NCI-H2081 treated with DMSO at 0.1 percent for 48 hours (cell line): Measurements from ENCODE around the gene ADGRD1.

Experiments
- DNase-seq: peaks from one replicate; lab custom pipeline; 2025; lab: John Stamatoyannopoulos, UW

Gene ADGRD1

DNA sequence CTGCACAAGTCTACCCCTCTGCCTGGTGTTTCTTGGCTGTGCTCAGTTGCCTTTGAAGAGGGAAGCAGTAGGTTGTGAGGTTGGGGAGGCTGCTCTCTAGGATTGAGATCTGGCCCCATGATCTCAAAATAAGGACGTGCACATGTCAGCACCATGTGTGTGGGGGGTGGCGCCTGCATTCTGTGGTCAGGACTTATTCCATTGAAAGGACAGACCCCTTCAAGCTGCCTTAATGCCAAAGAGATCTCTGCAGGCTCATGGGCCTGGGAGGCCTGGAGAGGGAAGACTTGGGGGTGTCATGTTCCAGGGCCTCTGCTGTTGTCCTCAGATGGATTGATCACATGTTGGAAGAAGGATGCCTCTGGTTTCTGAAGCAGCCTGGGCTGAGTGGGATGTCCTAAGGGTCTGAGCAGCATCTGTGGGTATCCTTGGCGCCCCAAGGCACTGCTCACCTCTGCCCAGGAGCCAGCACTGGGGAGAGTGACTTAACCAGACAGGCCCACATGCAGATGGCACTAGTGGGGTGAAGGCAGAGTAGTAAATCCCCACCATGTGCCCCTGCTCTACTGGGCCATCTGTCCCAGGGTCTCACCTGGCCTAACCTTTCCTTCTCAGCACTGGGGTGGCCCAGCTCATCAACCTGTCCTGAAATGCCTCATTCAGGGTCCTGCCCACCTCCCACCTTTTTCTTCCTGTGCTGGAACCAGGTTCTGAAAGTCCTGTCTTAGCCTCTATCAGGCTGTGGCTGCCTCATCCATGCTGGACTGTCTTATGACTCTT lies 118.9 kb downstream of the ADGRD1 start:
- no peak for DNase-seq

DNA sequence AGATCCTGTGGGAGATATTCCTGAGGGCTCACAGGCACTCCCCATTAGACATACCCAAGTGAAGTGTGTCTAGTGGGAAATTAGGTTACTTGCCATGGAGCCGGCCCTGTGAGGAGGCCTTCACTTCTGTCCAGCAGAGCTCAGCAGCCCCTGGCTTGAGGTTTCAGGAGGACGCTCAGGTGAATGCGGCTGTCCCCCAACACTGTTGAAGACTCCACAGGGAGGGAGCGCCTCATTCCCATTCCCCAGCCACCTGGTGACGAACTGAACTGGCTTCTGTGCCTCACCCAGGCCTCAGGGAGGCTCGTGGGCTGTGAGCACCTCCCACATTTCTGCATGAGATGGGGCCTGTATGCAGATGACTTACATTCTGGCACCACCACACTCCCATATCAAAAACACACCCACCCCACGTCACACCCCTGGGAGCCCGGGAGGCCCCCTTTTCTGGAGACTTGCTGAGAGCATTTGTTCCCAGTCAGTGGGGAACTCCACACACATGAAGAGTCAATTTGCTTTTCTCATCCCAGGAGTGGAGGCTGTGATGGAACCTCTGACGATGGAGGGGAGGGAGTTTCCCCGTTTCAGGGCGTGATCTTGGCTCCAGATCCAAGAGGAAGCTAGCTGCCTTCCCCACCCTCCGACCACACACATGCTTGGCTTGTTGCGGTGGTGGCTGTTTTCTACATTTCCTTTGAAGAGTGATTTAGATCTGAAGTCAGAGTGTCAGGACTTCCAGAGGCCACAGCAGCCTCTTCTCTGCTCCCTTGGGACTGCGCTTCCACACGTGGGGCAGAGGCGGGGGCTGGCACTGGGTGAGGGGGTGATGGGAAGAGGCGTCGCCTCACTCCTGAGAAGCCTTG lies 120.7 kb downstream of the ADGRD1 start:
- no peak for DNase-seq

DNA sequence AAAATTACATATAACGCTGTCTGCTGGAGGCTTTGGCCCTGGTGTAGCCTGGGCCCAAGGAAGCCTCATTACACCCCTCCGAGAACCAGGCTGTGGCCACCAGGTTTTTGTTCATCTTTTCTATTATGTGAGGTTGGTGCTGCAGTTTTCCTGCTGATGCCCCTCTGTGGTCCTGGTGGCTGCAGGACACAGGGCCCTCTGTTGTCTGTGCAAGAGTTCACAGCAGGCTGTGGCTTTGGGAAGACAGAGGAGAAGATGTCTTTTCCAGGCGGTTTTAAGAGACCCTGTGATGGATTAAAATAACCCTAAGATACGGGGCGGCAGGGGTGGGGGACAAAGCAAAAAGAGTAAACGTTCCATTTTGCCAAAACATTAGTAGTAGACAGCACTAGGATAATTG lies 121.5 kb downstream of the ADGRD1 start:
- DNase-seq, result no peak

DNA sequence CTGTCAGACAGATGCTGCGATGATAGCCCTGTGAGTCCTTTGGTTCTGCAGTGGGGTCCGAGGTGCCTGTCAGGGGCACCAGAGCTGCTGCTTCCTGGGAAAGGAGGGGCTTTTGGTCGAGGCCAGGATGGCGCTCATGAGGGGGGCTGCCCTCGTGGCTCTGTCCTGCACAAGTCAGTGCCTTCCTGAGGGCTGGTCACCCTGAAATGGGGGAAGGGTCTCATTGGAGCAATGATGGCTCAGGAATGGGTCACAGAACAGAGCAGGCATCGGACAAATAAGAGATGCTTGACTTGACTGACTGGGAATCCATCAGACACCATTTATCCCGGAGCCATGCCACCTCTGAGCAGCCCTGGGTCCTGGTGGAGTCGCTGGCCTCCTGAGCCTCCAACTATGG lies 121.9 kb downstream of the ADGRD1 start:
- no peak for DNase-seq

DNA sequence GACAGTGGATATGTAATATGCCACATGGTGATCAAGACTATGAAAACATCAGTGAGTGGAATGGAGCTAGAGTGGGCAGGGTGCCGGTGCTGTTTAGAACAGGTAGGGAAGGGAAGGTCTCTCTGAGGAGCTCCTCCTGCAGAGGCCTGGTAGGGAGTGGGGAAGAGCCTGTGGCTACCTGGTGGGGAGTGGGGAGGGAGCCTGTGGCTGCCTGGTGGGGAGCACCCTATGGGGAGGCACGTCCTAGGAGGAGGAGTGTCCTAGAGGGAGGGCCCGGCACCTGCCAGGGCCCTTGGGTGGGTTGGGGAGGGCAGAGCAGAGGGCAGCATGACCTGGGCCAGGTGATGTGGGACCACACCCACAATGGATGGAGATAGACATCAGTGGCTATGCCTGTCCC lies 122.6 kb downstream of the ADGRD1 start:
- DNase-seq, result no peak

DNA sequence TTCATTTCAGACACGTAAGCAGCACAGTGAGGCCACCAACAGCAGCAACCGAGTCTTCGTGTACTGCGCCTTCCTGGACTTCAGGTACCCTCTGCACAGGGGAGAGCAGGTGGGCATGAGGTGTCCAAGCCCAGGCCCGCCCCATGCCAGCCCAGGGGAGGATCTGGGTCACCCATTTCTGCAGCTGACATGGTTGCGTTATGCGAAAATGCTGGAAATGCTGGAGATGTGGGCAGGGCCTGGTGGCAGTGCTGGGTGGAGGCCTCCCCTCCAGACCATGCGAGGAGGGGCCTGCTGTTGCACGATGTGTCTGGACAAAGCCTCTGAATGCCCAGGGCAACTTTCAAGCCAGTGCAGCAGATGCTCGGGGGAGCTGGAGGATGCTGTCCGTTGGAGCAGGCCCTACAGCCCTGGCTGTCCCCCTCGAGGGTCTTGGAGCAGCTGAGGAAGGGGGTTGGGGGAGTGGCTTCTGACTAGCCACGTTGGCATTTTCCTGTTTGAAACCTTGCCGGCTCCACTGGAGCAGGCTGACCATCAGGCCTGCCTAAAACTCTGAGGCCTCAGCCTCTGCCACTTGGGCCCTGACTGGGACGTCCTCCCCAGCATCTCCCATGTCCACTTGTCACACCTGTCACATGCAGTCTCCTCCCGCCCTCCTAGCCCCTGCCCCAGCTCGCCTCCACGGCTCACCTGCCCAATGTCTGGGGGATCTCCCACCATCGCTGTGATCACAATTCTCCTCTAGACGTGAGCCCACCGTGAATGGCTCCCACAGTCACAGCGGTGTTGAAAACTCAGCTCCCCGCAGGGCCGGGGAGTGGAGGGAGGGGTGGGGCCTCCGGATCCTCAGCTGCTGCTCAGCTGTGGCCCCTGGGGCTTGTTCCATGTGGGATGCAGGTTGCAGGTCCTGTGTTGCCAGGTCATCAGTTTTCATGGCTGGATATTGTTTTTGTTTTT lies 123.4 kb downstream of the ADGRD1 start:
- DNase-seq, result no peak

DNA sequence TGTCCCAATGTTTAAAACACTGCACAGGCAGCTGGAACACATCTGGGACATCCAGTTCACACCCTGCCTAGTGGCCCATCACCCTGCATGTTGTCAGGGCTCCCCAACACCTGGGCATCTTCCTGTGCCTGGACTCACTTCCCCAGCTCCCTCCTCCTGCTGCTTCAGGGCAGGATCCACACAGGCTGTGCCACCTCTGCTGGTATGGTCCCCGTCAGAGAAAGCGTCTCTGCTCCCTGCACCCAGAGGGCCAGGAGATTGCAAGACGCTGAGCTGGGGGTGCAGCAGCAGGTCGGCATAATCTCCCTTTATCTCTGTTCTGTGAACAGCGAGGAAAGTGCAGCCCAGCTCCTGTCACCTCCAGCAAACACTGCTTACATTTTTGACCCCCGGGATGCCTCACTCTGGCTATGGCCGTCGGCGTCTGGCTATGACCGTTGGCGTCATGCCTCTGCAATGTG lies 124.3 kb downstream of the ADGRD1 start:
- no peak for DNase-seq

DNA sequence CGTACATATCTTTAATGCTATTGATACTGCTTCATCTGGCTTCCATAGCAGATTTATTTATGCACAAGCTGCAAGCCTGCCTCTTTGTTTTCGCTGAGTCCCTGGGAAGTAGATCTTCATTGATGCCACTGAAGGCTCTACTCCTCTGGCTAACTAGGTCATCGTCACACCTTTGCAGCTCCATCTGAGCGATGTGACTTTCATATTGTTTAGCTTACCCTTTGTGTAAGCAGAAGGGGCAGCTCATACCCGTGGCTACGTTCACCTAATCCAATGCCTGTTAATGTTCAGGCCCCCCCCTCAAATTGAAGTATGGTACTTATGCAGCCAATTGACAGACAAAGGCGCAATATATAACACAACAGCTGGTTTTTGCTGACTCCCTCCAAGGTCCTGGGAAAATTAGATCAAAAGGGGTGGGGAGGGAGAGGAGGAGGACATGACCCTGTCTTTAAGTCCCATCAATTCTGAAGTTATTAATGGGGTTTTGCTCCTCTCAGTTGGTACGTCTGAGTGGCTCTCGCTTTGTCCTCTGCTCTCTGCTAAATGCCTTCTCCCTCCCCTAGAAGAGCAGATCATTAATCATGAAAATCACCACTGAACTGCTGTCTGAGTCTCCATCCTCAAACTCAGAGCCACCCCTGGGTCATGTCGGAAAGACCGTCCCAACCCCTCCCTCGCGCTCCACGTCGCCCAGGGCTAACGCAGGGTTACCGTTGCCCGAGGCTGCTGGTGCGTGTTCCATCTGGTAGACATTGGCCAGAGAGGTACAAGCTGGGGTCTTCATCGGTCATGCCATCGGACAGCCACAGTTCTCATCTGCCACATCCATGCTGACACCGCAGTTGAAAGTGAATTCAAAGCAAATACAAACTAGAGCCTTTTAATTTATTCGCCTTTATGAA lies 128.8 kb downstream of the ADGRD1 start:
- no peak for DNase-seq

DNA sequence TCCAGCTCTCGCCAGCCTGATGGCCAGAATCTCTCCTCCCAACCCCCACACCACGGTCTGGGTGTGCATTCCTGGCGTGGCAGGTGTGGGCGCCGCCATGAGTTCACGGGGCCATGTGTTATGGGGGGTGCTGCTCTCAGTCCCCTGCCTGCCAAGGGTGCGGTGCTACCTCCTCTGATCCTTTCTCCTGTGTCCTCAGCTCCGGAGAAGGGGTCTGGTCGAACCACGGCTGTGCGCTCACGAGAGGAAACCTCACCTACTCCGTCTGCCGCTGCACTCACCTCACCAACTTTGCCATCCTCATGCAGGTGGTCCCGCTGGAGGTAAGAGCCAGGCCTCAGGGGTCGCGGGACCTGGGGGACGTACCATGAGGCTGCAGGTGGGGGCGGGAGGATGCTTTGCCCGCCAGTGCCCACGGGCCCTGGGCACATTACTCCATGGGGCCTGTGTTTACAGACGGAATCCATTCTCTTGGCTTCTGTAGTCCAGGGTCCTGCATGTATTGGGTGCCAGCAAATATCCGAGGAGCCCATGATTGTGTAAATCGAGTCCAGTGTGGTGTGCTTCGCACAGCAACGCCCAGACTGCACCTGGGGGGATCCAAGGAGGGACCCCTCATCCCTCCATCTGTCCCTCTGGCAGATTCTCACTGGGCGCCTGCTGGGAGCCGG lies 130.8 kb downstream of the ADGRD1 start:
- no peak for DNase-seq

DNA sequence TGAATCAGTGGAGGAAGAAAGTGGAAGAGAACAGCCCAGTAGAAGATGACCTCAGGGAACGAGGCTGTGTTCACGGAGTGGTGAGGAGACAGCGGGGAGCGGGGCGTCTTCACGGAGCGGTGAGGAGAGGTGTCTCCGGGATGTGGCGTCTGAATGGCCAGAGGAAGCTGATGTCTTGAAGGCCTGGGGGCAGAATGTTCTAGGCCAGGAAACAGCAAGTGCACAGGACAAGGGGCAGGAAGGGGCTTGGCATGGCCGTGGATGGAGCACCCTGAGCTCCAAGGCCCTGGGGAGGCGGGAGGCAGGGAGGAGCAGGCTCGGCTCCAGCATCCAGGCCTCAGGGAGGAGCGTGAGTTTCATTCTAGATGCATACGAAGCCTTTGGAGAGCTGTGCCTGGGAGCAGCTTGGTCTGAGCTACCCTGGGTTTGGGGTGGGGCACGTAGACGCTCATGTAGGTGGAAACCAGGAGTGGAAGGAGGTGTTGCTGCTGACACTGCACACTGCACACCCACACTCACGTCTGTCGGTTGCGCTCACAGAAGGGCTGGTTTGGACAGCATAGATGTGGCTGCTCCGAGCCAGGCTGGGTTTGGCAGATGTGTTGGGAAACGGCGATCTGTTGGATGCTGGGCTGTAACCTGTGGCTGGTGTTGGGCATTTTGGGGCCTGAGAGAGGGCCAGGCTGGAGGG lies 131.6 kb downstream of the ADGRD1 start:
- DNase-seq, result no peak

DNA sequence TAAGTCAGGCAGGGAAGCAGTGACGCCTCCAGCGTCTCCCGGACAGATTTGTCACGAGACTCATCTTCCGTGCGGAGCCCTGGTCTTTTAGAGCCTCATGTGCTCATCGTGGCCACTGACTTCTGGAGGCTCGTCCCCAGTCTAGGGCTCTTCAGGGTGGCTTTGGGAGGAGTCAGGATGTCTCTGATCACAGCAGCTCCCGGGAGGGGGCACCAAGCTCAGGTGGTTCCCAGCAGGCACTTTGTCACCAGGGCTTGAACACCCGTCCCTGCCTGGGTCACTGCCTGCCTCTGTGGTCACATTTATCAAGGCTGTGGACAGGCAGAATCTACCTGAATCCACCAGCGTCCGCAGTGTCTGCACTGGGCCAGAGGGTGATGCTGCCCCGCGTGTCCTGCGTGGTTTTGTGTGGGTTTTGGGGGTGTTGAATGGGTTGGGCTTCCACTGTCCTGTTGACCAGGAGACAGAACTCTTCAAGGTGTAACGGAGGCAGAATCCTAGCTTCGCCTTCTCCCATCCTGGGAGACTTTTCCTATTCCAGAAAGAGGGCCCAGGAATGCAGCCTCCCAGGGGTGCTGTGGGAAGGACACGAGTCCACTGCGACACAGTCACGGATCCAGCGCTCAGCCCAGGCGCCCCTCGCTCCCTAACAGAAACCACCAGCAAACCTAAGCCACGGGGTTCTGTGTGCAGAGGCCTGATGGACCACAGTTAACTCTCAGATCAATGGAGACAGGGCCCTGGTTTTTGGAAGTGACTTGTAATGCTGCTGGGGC lies 132.3 kb downstream of the ADGRD1 start:
- no peak for DNase-seq

DNA sequence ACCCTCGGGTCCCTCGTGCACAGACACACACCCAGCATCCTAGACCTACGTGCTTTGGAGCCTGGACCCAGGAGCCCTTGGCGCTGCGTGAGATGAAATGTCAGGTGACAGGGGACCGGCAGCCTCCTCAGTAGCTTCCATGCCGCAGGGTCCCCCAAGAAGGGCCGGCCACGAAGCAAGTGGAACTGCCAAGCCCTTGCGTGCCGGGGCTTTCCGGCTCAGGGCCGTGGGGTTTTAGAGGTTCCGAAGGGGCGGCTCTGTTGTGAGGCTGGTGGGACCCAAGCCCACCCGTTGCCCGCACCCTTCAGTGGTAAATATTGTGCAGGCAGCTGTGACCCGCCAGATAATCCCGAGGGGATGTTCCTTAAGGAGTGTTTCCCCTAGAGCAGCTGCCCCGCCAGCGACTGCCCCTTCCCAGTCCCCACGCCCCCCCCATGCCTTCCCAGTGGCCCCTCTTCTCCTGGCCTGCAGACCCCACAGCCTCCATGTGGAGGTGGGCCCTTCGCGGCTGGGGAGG lies 133.7 kb downstream of the ADGRD1 start:
- no peak for DNase-seq

DNA sequence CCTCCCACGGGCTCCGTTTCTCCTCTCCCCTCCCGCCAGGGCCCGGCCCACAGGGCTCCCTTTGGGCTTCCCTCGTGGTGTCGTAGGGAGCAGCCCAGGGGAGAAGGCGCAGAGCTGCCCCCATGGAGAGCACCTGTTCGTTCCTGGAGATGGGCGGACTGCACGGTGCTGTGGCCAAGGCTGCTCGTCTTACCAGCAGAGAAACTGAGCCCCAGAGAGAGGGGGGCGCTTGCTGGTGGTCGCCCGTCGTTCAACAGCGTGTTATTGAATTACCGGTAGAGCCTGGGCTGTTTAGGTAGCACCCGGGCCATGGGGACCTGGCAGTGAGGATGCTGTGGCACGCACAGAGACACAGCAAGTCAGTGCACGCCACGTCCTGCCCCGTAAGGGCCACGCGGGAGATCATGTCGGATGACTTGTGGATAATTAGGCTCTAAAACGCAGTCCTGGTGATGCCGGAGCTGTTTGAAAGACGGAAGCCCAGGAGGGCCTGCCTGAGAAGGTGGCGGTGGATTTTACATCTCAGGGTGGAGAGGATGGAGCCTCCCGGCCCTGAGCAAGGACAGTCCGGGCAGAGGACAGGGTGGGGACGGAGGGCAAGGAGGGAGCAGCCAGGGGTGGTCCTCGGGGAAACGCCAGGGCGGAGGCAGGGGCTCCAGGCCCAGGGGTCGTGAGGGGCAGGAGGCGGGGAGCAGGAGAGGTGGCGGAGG lies 134.4 kb downstream of the ADGRD1 start:
- DNase-seq, result no peak

DNA sequence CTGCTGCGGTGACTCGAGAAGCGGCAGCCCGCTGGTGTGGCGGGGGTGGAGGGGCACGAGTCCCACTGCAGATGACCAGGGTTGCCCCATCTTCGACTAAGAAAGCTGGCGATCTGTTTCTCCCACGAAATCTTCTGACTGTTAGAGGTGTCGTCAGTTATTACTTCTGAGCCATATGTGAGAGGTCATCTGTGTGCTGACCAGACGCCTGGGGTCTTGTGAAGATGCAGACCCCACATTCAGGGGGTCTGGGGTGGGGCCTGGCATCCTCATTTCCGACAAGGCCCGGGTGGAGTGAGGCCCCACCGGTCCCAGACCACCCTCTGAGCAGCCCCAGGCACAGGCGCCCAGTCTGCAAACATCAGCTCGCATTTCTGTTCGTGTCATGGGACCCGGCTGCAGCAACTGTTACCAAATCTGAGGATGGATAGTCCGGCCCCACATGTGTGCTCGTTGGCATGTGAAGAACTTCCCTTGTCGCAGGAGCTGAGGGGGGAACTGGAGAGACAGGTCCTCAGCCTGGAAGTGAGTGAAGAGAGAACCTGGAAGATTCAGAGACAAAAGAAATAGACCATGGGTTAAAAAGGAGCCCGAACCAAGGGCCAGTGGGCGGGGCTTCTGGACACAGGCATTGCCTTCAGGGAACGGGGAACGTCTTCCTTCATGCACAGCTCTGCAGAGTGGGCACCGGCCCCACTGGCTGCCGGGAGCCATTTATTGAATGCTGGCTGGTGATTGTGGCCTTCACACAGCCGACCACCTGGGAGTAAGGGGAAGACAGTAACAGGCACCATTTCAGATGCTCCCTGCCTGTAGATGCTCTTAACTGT lies 135.2 kb downstream of the ADGRD1 start:
- DNase-seq, result no peak

DNA sequence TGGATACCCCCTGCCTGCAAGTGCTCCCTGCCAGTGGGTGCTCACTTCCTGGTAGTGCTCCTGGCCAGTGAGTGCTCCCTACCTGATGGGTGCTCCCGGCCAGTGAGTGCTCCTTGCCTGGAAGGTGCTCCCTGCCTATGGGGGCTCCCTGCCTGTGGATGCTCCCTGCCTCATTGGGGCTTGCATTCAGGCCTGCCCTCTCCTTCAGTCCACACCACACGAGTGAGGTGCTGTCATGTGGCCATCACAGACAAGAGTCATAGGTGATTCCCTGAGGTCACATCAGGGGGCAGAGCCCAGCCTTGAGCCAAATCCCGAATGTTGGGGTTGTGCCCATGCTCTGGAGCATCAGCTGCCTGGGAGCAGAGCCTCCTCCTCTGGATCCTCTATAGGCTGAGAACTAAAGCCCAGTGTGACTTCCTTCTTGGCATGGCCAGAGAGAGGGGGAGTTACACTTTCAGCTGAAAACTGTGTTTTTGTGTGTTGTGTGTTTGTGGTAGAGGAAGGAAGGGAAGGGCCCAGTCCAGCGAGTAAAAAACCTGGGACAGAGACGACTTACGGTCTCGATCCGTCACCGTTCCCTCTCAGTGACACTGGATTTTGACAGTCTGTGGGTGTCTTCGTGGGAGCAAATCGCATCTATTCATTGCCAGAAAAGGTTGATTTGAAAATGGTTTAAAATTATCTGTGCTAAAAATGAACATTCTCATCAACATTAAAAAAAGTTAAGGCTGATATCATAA lies 136.0 kb downstream of the ADGRD1 start:
- DNase-seq, result no peak
